HG03521 (cell line): ENCODE results near the gene MAPK8.

Experiments
- ATAC-seq: cut with Tn5 transposase; IDR thresholded peaks from one replicate; pipeline ENCODE4 v1.9.1; 2021; ENCODE audit warnings: mild to moderate bottlenecking, moderate library complexity; ENCODE audit not compliant: unreplicated experiment

Gene MAPK8

DNA sequence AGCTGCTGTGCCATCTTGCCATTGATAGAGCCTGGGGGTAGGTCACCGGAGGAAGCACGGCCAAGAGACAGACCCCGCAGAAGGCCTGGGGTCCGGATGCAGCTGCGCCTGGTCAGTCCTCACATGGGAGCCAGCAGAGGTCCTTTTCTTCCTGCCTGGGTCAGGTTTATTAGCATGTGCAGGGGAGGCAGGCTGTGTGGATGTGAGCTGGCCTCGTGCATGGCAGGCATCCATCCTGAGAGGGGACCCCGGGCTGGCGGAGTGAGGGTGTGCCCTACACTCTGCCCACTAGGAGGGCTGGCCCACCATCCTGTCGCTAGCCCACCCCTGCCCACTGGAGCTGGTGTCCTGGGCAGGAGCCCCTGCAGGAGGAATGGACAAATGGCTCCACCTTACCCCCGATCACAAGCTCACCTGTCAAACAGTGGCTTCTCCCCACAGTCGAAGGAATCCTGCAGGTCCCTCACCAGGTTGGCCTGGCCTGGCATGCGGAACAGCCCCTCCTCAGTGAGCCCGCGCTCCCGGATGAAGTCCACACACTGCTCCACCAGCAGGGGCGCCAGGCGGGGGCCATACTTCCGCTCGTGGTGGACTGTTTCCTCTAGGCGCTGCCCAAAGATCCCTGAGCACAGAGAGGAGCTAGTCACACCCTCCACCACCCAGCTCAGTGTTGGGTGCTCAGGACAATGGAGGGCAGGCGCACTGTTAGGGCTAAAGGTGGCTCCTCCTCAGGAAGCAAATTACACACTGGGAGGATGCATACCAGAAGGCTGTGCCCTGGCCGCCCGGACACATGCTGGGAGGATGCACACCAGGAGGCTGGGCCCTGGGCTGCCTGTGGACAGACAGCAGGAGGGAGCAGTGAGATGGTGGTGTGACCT is 153.0 kb downstream of the MAPK8 start:
- ATAC-seq: no peak

DNA sequence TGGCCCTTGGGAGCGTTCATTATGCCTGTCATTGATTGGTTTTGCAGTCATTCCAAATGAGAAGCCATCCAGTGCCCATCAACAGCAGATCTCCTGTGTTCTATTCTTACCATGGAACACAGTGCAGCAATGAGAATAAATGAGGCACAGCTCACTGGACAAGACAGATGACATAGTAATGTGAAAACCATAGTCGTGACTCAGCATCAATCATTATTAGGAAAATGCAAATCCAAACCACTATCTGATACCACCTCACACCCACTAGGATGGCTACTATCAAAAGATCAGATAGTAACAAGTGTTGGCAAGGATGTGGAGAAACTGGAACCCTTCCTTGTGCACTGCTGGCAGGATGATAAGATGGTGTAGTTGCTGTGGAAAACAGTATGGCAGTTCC is 153.7 kb downstream of the MAPK8 start:
- ATAC-seq: no peak

DNA sequence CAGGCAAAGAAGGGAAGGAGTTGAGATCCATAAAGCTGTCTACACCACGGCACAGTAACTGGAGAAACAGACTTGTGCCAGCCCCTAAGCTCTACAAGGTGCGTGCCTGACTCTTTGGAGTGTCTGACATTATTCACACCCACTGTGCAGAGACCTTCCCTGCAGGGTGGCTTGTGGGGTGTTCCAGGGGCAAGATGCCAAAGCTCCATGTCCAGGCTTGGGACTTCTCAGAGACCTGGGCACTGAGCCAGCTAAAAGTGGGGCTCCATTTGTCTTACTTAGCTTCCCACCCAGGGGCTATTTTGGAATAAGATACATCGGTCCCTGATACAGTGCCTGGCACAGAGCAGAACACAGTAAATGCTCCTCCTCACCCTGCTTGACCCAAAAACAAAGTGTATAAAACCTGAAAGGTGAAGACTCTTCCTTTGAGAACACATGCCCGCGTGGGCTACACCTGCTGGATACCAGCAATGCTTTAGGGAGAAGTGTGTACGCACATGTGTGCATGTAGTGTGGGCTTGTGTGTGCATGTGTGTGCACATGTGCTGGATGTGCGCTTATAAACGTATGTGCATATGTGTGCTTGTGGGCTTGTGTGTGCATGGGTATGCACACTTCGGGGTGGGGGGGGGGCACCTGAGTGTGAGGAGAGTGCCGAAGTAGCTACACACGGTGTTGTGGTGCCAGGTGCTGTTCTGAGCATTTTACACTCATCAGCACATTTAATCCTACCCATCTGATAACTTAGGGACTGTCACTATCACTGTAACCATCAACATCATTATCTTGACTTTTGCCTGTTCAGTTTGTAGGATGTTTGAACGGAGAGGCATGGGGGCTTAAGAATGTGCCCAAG is 155.4 kb downstream of the MAPK8 start:
- ATAC-seq: no peak

DNA sequence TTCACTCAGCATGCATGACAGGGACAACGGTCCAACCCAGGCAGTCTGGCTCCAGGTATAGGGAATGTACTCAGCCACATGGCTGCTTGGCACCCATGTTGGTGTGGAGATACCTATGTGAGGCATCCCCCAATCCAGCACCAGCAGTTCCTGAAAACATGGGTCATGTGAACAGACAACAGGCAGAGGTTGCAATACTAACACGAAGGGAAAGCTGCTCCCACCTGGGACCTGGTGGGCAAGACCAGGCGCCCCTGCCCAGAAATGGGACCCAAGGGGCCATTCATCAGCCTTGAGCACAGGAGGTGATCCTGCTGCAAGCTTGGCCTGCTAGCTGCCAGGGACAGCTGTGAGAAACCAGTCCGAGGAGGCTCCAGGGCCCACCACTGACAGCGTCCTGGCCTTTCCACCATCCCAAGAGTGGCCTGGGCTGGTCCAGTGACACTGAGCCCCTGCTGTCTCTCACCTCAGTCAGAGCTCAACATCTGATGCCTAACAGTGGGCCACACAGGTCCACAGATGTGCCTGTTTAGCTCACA is 156.1 kb downstream of the MAPK8 start:
- no peak for ATAC-seq

DNA sequence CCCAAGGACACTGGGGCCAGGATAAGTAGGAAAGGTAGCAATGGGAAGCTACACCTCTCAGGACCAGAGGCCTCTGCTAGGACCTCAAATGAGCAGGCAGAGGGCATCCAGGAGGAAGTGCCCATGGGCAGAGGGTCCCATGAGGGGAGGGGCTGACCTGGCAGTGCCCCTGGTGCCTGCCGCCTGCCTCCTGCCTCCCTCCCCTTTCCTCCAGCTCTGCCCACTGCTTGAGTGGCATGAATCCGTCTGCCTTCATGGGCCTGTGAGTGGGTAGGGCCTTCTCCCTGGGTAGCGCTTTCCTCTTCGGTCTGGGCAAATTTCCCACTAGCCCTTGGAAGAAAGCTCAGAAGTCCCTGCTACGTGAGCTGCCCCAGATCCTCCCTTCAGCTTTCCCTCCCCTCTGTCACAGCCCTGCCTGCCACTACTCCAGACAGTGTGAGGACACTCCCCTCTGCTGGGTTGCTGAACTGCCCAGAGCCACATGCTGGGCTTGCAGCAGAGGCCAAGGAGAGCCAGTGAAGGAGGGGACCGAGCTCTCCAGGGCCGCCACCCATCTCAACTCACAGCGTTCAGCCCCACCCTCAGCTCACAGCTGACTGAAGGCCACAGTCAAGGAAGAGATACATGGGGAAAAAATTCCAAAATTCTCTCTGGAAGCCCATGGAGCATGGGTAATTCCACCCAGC is 157.0 kb downstream of the MAPK8 start:
- ATAC-seq: no peak

DNA sequence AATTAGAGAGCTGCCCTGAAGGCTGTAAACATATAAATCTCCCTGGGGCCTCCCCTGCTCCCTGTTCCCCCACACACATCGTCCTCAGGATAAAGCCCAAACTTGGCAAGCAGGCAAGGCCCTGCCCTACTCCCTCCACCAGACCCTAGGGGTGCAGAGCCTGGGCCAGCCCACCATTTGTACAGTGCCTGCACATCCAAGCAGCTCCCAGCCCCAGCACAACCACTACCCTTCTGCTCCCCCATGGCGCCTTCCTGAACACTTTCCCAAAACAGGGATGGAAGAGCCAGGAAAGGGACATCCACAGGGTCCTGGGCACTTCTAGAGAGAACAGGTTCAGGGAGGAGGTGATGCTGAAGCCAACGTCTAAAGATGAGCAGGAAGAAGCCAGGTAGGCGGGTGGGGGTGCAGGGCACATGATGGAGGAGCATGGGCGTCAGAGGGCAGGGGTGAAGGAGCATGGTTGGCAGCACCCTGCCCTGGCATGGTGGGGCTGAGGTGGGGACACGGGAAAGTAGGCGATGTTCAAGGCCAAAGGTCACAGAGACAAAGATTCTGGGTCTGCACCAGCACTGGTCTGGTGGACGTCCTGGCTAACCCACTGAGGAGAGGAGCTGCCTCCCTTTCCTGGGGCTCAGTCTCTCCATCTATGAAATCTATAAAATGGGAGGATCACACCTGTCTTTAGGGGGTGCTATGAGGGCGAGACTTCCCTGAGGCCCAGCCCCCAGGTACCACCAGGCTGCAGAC is 157.8 kb downstream of the MAPK8 start:
- ATAC-seq: no peak

DNA sequence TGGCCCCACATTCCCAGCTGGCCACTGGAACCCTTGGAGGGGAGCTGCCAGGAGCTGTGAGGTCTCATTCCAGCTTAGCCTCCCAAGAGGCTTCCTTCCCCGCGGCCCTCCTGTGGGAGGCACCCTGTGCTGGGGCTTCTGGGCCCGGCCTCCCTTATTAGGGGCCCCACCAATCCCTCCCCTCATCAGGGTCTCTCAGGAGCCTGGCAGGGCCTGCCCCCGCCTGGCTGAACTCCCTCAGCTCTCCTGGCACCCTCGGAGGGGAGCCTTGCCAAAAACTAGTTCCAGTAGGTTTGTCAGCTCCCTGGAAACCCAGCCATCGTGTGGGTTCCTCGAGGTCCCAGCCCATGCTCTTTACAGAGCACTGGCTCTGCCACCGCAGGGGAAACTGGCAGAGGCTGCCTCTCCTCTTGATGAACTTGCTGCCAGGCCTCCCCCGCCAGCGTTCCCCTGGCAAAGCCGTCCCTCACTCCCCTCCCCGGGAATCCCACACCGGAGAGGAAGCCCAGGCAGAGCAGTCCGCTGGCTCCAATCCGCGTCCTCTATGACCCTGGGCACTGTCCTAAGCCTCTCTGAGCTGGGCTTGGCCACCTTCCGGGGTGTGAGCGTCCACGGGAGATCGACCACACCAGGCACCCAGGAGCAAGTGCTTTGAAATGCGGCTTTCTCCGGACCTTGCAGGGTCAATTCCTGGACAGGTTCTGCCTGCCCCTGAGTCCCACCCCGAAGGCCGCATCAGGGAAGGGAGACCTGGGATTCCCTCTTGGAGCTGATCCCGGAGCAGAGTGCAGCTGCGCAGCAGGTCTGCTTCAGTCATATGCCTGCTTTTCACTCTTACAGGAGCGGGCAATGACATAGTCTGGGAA is 158.6 kb downstream of the MAPK8 start:
- no peak for ATAC-seq

DNA sequence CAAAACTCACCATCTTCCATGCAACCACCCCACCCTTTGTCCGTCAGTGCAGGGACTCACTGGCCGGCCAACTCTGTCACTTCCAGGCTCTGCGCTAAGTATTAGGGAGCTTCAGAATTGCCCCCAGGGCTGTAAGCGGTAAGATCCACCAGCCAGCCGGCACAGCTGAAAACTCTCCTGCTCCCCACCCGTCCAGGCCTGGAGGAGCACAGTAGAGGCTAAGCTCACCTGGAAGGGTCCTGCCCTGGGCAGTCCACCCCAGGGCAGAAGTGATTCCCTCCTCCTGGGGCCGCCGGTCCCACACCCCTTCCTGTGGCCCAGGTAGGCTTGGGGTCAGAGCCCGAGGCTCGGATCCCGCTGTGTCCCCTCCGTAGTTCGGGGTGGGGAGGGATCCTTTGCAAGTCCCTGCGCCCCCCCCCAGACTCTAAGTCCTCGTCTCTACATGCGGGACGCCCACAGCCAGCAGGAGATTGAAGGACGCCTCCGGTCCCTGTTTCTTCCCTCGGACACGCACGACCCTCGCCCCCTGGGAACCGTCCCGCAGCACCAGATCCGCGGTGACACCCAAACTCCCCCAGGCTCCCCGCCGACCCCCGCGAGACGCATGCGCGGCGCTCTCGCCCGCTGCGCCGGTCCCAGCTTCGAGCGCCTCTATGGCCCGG is 159.5 kb downstream of the MAPK8 start:
- no peak for ATAC-seq

DNA sequence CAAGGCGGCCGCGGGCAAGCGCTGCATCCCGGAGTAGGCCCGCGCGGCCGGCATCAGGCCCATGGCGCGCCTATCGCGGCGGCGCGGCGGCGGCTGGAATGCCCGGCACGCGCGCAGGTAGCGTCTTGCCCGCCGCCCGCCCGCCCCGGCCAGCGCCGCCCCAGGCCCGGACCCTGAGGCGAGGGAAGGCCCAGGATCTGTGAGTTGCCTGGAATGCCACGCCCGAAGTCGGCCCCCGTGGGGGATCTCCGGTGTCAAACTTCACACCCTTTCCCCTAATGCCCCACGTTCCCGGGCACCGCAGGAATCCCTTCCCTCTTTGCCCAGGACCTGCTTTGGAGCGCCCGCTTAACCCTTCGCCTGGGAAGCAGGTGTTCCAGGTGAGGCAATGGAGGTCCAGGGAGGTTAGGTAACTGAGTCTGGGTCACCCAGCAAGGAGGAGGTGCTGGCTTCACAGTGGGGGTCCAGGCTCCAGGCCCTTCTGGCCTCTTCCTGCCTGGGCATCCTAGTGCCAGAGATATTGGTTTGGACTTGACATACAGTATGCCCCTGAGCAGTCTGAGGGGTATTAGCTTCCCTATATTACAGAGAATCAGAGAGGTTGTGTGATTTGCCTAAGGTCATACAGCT is 160.2 kb downstream of the MAPK8 start:
- ATAC-seq: no peak

DNA sequence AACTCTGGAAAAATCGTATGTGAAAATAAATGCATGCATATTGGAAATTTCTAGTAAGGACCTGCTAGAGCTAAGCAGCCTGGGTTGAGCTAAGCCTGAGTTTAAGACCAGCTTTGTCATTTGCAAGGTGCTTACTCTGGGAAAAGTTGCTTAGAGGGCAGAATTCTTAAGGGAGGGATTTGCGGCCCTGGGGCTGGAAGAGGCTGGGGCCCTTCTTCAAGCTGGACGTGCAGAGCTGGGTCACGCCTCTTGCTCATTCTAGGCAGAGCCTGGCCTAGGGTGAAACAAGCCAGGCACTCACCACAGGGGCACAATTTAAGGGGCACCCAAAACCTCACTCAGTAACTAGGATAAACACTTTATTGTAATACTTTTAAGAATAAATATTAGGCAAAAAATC is 161.2 kb downstream of the MAPK8 start:
- ATAC-seq: no peak

DNA sequence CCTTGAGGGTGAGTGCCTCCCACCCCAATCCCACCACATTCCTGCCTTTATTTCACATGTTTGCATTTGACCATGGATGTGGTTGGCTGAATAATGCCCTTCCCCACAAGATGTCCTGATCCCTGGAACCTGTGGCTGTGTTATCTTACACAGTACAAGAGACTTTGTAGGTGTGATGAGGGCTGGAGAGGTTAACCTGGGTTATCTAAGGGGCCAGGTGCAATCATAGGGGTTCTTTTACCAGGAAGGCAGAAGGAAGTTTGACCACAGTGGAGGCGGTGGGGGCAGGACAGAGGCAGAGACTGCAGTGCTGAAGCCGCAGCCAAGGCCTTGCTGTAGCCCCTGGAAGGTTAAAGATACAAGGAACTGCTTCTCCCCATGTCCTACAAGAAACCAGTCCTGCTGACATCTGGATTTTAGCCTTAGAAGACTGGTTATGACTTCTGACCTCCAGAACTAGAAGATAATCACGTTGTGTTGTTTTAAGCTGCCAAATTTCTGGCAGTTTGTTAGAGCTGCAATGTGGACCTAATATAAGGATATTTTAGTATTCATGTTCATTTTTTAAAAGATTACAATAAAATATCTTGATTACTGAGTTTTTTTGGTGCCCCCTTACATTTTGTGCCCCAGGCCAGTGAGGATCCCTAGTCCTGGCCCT is 161.8 kb downstream of the MAPK8 start:
- ATAC-seq: no peak

DNA sequence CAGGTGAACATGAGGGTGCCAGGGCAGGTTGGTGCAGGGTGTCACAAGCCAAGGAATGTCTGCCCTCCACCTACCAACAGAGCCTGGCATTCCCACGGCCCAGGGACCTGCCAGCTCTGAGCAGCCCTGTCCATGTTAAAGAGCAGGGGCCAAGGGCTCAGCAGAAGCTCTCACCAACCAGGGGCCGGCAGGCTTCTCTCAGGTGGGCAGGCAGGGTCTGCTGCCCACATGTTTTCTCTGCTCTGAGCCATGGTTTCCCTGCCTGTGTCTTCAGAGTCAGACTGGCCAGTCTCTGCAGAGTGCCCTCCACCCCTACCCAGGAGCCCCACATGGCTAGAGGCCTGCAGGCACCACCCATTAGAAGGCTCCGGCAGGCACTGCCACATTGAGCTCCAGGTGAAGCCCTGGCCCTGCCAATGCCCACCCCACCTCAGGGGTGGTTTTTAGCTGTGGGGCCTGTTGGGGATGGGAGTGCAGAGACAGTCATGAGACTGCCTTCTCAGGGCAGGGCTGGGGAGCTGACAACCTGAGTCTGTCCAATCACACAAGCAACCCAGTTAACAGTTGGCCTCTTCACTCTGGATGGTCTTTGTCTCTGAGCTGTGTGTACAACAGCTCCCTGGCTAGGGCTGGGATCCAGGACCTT is 162.5 kb downstream of the MAPK8 start:
- ATAC-seq: no peak

DNA sequence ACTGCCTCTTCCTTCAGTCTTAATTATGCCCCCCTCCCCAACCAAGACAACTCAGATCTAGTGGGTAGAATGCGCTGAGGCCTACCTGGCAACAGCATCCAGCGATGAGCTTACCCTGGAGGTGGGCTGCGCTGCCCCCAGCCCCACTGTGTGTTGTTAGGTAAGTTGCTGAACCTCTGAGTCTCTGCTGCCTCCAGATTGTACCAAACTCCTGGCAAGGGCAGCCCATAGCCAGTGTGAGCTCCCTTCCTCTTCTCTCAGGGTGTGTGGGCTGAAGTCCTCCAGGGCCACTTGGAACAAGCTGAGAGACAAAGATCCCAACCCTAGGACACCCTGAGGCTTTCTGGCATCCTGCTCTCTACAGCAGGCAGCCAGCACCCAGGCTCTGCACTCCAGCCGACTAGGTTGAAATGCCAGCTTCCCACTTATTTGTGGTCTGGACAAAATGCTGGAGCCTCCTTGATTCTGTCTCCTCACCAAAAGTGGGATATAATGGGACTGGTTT is 163.1 kb downstream of the MAPK8 start:
- no peak for ATAC-seq

DNA sequence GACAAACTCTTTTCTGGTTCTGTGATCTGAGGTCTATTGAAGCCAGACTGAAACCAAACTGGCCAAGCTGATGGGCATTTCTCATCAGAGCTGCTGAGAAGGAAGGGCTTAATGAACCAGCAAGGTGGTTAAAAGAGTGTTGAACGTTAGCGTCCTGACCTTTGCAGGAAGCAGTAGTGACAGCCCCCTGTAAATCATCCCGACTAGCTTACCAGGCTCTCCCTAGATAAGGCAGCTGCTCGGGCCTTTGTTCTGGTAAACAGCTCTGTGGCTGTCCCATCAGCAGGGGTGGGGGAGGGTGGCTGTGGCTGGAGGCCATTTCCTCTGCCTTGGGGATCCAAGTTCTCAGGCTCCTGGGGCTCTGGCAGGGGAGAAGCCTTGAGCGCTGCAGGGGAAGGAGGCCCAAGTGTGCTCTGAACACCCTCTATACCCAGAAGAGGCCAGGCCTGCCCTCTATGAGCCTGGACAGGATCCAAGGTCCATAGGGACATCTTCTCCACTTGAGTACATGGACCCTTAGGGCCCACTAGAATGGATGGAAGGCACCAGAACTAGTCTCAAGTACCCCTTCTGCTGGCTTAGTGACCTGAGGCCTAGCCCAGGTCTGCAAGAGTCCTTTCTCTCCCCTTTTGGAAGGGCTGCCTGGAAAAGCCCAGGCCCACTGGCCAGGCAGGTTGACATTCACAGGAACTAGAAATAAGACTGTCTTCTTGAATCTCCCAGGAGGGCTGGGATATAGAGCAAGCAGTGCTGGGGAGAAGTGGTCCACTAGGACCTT is 163.8 kb downstream of the MAPK8 start:
- ATAC-seq: no peak

DNA sequence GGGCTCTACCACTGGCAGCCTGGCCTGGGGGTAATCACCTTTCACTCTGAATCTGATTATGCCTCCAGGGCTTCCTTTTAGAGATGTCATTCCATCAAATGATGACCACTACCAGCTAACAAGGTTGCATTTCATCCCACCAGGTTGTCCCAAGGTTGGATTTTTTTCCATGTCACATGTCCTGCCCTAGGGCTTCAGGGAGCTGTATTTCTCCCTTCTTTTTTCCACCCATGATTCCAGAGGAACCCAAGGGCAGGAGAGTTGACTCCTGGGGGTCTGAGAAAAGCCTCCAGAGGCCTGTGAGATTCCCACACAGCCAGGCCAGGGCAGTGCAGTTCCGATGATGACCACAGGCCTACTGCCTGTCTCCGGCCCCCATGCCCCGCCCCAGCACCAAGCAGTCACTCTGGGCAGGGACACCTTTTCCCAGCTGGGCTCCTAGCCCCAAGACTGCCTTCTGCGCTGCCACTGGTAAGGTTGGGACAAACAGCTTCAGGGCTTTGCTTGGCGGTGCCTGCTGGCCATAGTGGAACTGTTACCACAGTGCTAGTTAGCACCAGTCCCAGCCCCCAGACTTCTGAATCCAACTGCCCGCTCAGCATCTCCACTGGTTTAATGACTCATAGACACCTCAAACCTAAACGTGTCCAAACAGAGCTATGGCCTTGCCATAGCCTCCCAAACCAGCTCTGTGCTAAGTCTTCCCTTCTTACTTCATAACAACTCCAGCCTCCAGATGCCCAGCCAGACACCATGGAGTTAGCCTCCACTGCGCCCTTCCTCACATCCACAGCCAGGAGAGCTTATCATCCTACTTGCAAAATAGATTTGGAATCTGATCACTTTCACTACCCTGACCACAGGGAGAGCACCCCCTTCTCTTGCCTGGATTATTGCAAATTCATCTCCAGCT is 164.7 kb downstream of the MAPK8 start:
- ATAC-seq: no peak
